GM21576 (cell line): Measurements from ENCODE around the gene PTPRZ1.
A peak's percentile ranks its signal among the peaks of the same experiment; 100 is the strongest.

Source experiments
- ATAC-seq: cut with Tn5 transposase; IDR thresholded peaks from one replicate; pipeline ENCODE4 v1.9.1; 2021; ENCODE audit warnings: mild to moderate bottlenecking, moderate library complexity; ENCODE audit not compliant: unreplicated experiment

The PTPRZ1 gene

GRCh38 chr7:122040147-122040546, 167.2 kb downstream of the PTPRZ1 start:
- ATAC-seq, result no peak

- ATAC-seq, result no peak
Observed at GRCh38 chr7:122046402-122046801, 173.4 kb downstream of the PTPRZ1 start.

GRCh38 chr7:122054393-122054792, 181.4 kb downstream of the PTPRZ1 start:
- ATAC-seq, result no peak

- no peak for ATAC-seq
Observed at GRCh38 chr7:122055073-122055472, 182.1 kb downstream of the PTPRZ1 start.

GRCh38 chr7:122056977-122057376, 184.0 kb downstream of the PTPRZ1 start:
- no peak for ATAC-seq

GRCh38 chr7:122059542-122059941, 186.6 kb downstream of the PTPRZ1 start:
- ATAC-seq, result no peak

- ATAC-seq, result no peak
Observed at GRCh38 chr7:122063146-122063545, 190.2 kb downstream of the PTPRZ1 start.

GRCh38 chr7:122064971-122065370, 192.0 kb downstream of the PTPRZ1 start:
- ATAC-seq, result no peak

- no peak for ATAC-seq
Observed at GRCh38 chr7:122067077-122067476, 194.1 kb downstream of the PTPRZ1 start.

- no peak for ATAC-seq
Observed at GRCh38 chr7:122068046-122068445, 195.1 kb downstream of the PTPRZ1 start.

- ATAC-seq, result no peak
Observed at GRCh38 chr7:122068999-122069398, 196.0 kb downstream of the PTPRZ1 start.

- no peak for ATAC-seq
Observed at GRCh38 chr7:122070062-122070461, 197.1 kb downstream of the PTPRZ1 start.

GRCh38 chr7:122070834-122071233, 197.9 kb downstream of the PTPRZ1 start:
- no peak for ATAC-seq

GRCh38 chr7:122072272-122072671, 199.3 kb downstream of the PTPRZ1 start:
- ATAC-seq, result no peak

- no peak for ATAC-seq
Observed at GRCh38 chr7:122072924-122073599, 200.1 kb downstream of the PTPRZ1 start.

- no peak for ATAC-seq
Observed at GRCh38 chr7:122073635-122074034, 200.7 kb downstream of the PTPRZ1 start.

- ATAC-seq, result no peak
Observed at GRCh38 chr7:122082160-122082559, 209.2 kb downstream of the PTPRZ1 start.

GRCh38 chr7:122082670-122083069, 209.7 kb downstream of the PTPRZ1 start:
- no peak for ATAC-seq

- ATAC-seq, result peak; percentile 96
Observed at GRCh38 chr7:122092964-122093797, 220.2 kb downstream of the PTPRZ1 start.

- ATAC-seq, result no peak
Observed at GRCh38 chr7:122094549-122094948, 221.6 kb downstream of the PTPRZ1 start.

GRCh38 chr7:122095642-122096041, 222.7 kb downstream of the PTPRZ1 start:
- no peak for ATAC-seq

GRCh38 chr7:122100021-122100420, 227.1 kb downstream of the PTPRZ1 start:
- no peak for ATAC-seq
